Measurements from ENCODE around the gene KDM8.

KDM8 gene

DNA sequence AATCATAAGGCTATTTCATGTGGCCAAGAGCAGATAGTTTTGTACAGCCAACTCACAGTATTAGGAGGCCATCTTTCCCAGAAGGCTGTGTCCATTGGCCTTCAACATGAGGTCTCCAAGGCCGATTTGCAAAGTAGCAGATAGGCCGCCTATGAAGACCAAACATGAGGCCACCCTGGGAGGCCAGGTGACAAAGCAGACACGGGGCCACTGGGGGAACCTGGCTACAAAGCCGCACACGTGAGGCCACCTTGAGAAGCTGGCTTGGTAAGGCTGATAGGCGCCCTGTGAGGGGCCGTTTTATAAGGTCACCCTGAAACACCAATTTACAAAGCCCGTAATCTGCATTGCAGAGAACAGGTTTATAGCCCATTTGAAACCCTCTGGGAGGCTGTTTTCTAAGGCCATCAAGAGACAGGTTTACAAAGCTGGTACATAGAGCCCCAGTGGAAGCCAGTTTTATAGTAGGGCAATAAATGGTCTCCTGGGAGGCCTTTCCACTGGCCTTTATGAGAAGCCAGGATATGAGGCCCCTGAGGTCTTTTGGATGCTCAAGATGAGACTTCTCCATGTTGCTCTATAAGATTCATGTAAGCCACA, 4.9 kb downstream of the KDM8 start:
- Histone ChIP-seq H3K9me2 (replicated peaks; ENCODE audit: insufficient read depth, low read length) (no peaks in the 10 kb centered on the region), H2AFZ (ENCODE audit: low read depth, low read length, severe bottlenecking) (no peak overlapping the region), H3K9ac (ENCODE audit: low read length) (no peak overlapping the region), H3K36me3 (ENCODE audit: low read length) (no peaks in the 10 kb centered on the region), H3F3A (ENCODE audit: insufficient read depth) (peaks cover 16% of the 10 kb centered on the region), H3K4me3 (ENCODE audit: insufficient read depth, low read length, poor library complexity, severe bottlenecking) (no peak overlapping the region), H3K27me3 (ENCODE audit: low read length) (no peaks in the 10 kb centered on the region), H3K27ac (ENCODE audit: low read depth, low read length) (no peak overlapping the region), H3K4me2 (ENCODE audit: low read depth, low read length, poor library complexity, severe bottlenecking) (no peak overlapping the region), H4K20me1 (ENCODE audit: low read depth, low read length) (no peaks in the 10 kb centered on the region), H3K9me3 (ENCODE audit: insufficient read depth, low read length) (no peaks in the 10 kb centered on the region), H3K79me2 (ENCODE audit: insufficient read depth, low read length) (no peaks in the 10 kb centered on the region)
- TF ChIP-seq EZH2phosphoT487 (conservative IDR thresholded peaks at IDR 0.05; ENCODE audit: low read length) (no peak), CTCF (IDR thresholded peaks at IDR 0.05; ENCODE audit: insufficient read depth, low read length, poor library complexity, severe bottlenecking) (no peak)

DNA sequence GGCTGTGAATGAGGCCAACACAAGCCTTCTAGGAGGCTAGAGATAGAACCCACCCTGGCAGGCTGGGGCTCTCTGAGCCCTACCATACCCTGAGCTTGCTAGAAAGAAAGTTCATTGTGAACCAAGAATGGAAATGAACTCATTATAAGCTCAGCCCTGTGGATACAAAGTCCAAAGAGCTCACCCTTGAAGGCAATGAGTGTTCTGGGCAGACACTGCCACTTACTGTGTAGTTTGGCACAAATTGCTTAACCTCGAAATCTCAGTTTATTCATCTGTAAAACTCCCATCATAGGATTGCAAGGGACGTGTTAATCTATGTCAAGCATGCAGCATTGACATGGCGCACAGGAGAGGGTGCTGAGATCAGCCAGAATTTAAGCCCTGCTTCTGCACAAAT, 5.5 kb downstream of the KDM8 start:
- no peaks in the 10 kb centered on the region for H3K9me2 ChIP-seq (replicated peaks; ENCODE audit: insufficient read depth, low read length)
- H3K4me2 ChIP-seq (ENCODE audit: low read depth, low read length, poor library complexity, severe bottlenecking) = no peak overlapping the region
- peaks cover 16% of the 10 kb centered on the region for H3F3A ChIP-seq (ENCODE audit: insufficient read depth)
- no peaks in the 10 kb centered on the region for H3K36me3 ChIP-seq (ENCODE audit: low read length)
- H3K27ac ChIP-seq (ENCODE audit: low read depth, low read length) = no peak overlapping the region
- H2AFZ ChIP-seq (ENCODE audit: low read depth, low read length, severe bottlenecking) = no peak overlapping the region
- TF ChIP-seq EZH2phosphoT487 (conservative IDR thresholded peaks at IDR 0.05; ENCODE audit: low read length) (no peak), CTCF (IDR thresholded peaks at IDR 0.05; ENCODE audit: insufficient read depth, low read length, poor library complexity, severe bottlenecking) (no peak)
- H3K9ac ChIP-seq (ENCODE audit: low read length) = no peak overlapping the region
- no peaks in the 10 kb centered on the region for H3K27me3 ChIP-seq (ENCODE audit: low read length)
- H3K4me3 ChIP-seq (ENCODE audit: insufficient read depth, low read length, poor library complexity, severe bottlenecking) = no peak overlapping the region
- no peaks in the 10 kb centered on the region for H3K79me2 ChIP-seq (ENCODE audit: insufficient read depth, low read length)
- H4K20me1 ChIP-seq (ENCODE audit: low read depth, low read length) = no peaks in the 10 kb centered on the region
- H3K9me3 ChIP-seq (ENCODE audit: insufficient read depth, low read length) = no peaks in the 10 kb centered on the region

GRCh38 chr16:27209591-27209990, 6.3 kb downstream of the KDM8 start:
- Histone ChIP-seq H3K27me3 (ENCODE audit: low read length) (no peaks in the 10 kb centered on the region), H3F3A (ENCODE audit: insufficient read depth) (peaks cover 13% of the 10 kb centered on the region), H3K36me3 (ENCODE audit: low read length) (no peaks in the 10 kb centered on the region), H3K79me2 (ENCODE audit: insufficient read depth, low read length) (no peaks in the 10 kb centered on the region), H3K9ac (ENCODE audit: low read length) (no peak overlapping the region), H3K27ac (ENCODE audit: low read depth, low read length) (no peak overlapping the region), H3K4me3 (ENCODE audit: insufficient read depth, low read length, poor library complexity, severe bottlenecking) (no peak overlapping the region), H4K20me1 (ENCODE audit: low read depth, low read length) (no peaks in the 10 kb centered on the region), H2AFZ (ENCODE audit: low read depth, low read length, severe bottlenecking) (no peak overlapping the region), H3K4me2 (ENCODE audit: low read depth, low read length, poor library complexity, severe bottlenecking) (no peak overlapping the region), H3K9me2 (replicated peaks; ENCODE audit: insufficient read depth, low read length) (no peaks in the 10 kb centered on the region), H3K9me3 (ENCODE audit: insufficient read depth, low read length) (no peaks in the 10 kb centered on the region)
- TF ChIP-seq CTCF (IDR thresholded peaks at IDR 0.05; ENCODE audit: insufficient read depth, low read length, poor library complexity, severe bottlenecking) (no peak), EZH2phosphoT487 (conservative IDR thresholded peaks at IDR 0.05; ENCODE audit: low read length) (no peak)
